Measurements from ENCODE around the gene ADGRE1. TPM values are rescaled to one million over a fixed set of nuclear protein-coding genes. Genes with fewer than 3 reads are reported as not detected.

ADGRE1 gene
- total RNA-seq, 2 donors from 2014 or later: 0.15 to 0.85 TPM

GRCh38 chr19:6849876-6850275 is 37.5 kb upstream of the ADGRE1 start:
- Histone ChIP-seq H3K36me3 (no peaks in the 10 kb centered on the region), H3K27me3 (no peaks in the 10 kb centered on the region), H3K27ac (no peak overlapping the region), H3K9me3 (no peaks in the 10 kb centered on the region), H3K9ac (ENCODE audit: low read depth in 2 of 2, low read length in 2 of 2) (no peak overlapping the region), H3K4me1 (no peaks in the 10 kb centered on the region), H3K4me3 (no peak overlapping the region)
- intact Hi-C loops (cut with DNase I): no loop called here
- TF ChIP-seq CTCF (IDR thresholded peaks at IDR 0.05): no peak
- no peak for DNase-seq

GRCh38 chr19:6851359-6851758 is 36.0 kb upstream of the ADGRE1 start:
- no peak overlapping the region for H3K9ac ChIP-seq (ENCODE audit: low read depth in 2 of 2, low read length in 2 of 2)
- no peaks in the 10 kb centered on the region for H3K4me1 ChIP-seq
- H3K4me3 ChIP-seq: no peak overlapping the region
- intact Hi-C loops (cut with DNase I): no loop called here
- no peak for TF ChIP-seq CTCF (IDR thresholded peaks at IDR 0.05)
- DNase-seq: no peak
- no peaks in the 10 kb centered on the region for H3K27me3 ChIP-seq
- H3K27ac ChIP-seq: no peak overlapping the region
- no peaks in the 10 kb centered on the region for H3K36me3 ChIP-seq
- H3K9me3 ChIP-seq: no peaks in the 10 kb centered on the region

DNA sequence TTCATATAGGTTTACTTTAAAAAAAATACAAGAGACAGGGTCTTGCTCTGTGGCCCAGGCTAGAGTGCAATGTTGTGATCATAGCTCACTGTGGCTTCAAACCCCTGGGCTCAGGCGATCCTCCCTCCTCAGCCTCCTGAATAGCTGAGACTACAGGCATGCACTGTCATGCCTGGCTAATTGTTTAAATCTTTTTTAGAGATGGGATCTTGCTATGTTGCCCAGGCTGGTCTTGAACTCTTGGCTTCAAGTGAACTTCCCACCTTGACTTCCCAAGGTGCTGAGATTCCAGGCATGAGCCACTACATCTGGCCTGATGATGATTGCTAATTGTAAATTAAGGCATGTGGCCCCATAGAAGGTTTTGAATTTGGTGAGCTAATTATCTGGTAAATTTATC is 35.4 kb upstream of the ADGRE1 start:
- TF ChIP-seq CTCF (IDR thresholded peaks at IDR 0.05): no peak
- Histone ChIP-seq H3K9ac (ENCODE audit: low read depth in 2 of 2, low read length in 2 of 2) (no peak overlapping the region), H3K27me3 (no peaks in the 10 kb centered on the region), H3K4me3 (no peak overlapping the region), H3K4me1 (no peaks in the 10 kb centered on the region), H3K27ac (no peak overlapping the region), H3K36me3 (no peaks in the 10 kb centered on the region), H3K9me3 (no peaks in the 10 kb centered on the region)
- intact Hi-C loops (cut with DNase I): no loop called here
- no peak for DNase-seq

DNA sequence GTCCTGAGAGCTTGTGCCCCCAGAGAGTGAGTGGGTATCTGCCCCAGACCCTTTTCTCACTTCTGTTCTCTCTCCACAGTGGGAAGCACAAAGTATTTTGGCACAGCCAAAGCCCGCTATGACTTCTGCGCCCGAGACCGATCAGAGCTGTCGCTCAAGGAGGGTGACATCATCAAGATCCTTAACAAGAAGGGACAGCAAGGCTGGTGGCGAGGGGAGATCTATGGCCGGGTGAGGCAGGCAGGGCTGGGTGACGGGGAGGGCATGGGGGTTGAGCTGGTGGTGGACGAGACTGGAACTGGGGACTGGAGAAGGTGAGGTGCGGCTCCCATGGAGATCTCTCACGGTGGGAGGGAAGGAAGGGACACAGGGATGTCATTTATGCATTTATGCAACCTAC is 33.5 kb upstream of the ADGRE1 start:
- no peaks in the 10 kb centered on the region for H3K9me3 ChIP-seq
- no peaks in the 10 kb centered on the region for H3K4me1 ChIP-seq
- intact Hi-C loops (cut with DNase I): no loop called here
- no peaks in the 10 kb centered on the region for H3K36me3 ChIP-seq
- no peak overlapping the region for H3K9ac ChIP-seq (ENCODE audit: low read depth in 2 of 2, low read length in 2 of 2)
- H3K4me3 ChIP-seq: no peak overlapping the region
- H3K27ac ChIP-seq: no peak overlapping the region
- TF ChIP-seq CTCF (IDR thresholded peaks at IDR 0.05): no peak
- H3K27me3 ChIP-seq: no peaks in the 10 kb centered on the region
- DNase-seq: no peak

DNA sequence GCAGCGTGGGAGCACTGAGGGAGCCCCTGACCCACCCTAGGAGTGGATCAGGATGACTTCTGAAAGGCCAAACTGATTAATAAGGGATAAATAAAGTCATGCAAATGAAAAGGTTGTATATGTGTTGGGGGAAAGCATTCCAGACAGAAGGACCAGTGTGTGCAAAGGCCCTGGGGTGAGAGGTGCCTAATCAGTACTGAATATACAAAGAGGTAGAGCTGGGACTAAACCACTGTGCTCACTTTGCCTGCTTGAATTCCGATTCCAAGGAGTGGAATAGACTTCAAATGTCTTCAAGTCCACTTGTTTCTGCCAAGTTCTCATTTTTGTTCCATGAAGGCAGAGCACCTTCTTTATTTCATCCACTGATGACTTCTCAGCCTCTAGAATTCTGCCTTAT is 32.6 kb upstream of the ADGRE1 start:
- TF ChIP-seq CTCF (IDR thresholded peaks at IDR 0.05): no peak
- H3K4me1 ChIP-seq: no peaks in the 10 kb centered on the region
- H3K9ac ChIP-seq (ENCODE audit: low read depth in 2 of 2, low read length in 2 of 2): no peak overlapping the region
- DNase-seq: no peak
- H3K9me3 ChIP-seq: no peaks in the 10 kb centered on the region
- H3K27ac ChIP-seq: no peak overlapping the region
- no peaks in the 10 kb centered on the region for H3K27me3 ChIP-seq
- no peak overlapping the region for H3K4me3 ChIP-seq
- intact Hi-C loops (cut with DNase I): no loop called here
- no peaks in the 10 kb centered on the region for H3K36me3 ChIP-seq

Data from colonic mucosa (tissue), 4 donors.